ENCODE results near the gene MKS1.

The MKS1 gene

DNA sequence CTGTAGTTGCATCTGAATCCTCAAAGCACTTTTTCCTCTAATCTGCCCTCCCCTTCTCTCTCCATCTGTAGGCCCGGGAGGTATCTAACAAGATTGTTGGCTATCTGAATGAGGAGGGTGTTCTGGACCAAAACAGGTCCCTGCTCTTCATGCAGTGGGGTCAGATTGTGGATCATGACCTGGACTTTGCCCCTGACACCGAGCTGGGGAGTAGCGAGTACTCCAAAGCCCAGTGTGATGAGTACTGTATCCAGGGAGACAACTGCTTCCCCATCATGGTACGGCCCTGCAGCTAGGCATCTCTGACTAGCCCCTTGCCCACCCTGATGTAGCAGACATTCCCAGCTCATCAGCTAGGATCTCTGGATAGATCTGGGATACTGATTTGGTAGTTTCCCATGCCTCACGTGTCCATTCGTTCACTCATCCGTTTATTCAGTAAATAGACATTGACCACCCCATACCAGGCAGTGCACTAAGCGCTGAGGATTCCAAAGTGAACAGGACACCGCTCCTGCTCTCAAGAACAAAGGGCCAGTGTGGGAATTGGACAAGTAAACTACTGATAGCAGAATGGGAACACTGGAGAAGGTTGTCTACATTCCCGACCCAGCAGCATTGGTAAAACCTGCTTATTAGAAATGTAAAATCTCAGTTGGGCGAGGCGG, 31.4 kb upstream of the MKS1 start:
- CTCF ChIA-PET = interaction anchor here (0.6 to 6.4 kb wide), 27 partner anchors 8 to 197 kb away, joined by 3 to 72 read pairs (median 4); partner anchors contain the start of genes LPO, MKS1, MPO and RNF43
- no peak for TF ChIP-seq CTCF (IDR thresholded peaks at IDR 0.05; ENCODE audit: insufficient read depth, low read length, missing control alignments)
- POLR2A ChIA-PET = no interaction called here
- no peak overlapping the region for H3K4me3 ChIP-seq (ENCODE audit: low read depth, low read length)
- no peak for DNase-seq (ENCODE audit: low read depth, low spot score)

DNA sequence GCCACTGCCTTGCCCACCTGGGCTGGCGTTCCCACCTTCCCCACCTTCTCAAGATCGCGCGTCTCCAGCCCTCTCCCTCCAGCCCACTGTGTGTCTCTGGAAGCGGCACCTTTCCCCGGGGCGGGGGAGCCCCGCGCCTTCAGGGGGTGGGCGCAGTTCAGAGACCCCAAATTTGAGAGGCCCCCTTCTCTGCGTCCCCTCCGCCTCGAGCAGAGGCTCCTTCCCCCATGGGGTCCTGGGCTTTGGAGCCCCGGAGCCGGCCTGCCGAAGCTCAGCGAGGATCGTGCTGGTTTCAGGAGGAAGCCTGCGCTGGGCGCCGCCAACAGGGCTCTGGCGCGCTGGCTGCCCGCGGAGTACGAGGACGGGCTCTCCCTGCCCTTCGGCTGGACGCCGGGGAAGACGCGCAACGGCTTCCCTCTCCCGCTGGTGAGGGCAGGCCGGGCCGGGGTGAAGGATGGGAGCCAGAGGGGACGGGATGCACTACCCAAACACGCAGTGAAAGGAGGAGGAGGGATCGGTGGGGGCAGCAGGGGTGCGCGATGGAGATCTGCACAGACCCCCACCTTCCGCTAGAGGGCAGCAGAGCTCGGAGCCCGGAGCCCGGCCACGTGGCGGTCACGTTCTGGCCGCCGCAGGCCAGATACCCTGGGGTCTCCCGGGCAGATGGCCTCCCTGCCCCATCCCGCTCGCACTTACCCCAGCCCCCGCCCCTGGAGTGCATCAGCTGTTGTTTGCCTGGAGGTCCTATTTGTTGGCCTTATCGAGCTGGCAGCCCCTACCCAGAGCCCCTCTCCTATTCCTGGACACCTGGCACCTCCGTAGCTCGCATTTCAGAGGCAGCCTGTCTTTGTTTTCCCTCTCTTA, 30.4 kb upstream of the MKS1 start:
- DNase-seq (ENCODE audit: low read depth, low spot score) = no peak
- POLR2A ChIA-PET = no interaction called here
- TF ChIP-seq CTCF (IDR thresholded peaks at IDR 0.05; ENCODE audit: insufficient read depth, low read length, missing control alignments) = peak; percentile 95
- CTCF ChIA-PET = interaction anchor here (0.6 to 6.4 kb wide), 32 partner anchors 8 to 209 kb away, joined by 3 to 72 read pairs (median 4); partner anchors contain the start of genes LPO, MKS1, MPO and RNF43
- H3K4me3 ChIP-seq (ENCODE audit: low read depth, low read length) = peak overlapping the region; percentile 62

DNA sequence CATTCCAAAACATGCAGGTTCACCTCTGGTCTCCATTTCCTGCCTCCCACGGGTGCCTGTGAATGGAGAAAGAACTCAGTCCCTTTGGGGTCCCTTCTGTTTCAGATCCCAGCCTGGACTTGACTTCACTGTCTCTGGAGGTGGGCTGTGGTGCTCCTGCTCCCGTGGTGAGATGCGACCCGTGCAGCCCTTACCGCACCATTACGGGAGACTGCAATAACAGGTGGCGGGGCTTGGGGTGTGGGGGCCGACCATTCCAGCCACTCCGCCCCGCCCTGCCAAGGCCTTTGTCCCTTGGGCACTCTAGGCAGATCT, 29.9 kb upstream of the MKS1 start:
- H3K4me3 ChIP-seq (ENCODE audit: low read depth, low read length) = peak overlapping the region; percentile 62
- POLR2A ChIA-PET = no interaction called here
- CTCF ChIA-PET = interaction anchor here (0.6 to 6.4 kb wide), 20 partner anchors 9 to 210 kb away, joined by 3 to 72 read pairs (median 6); partner anchors contain the start of genes LPO, MKS1, MPO and SUPT4H1
- TF ChIP-seq CTCF (IDR thresholded peaks at IDR 0.05; ENCODE audit: insufficient read depth, low read length, missing control alignments) = no peak
- no peak for DNase-seq (ENCODE audit: low read depth, low spot score)

DNA sequence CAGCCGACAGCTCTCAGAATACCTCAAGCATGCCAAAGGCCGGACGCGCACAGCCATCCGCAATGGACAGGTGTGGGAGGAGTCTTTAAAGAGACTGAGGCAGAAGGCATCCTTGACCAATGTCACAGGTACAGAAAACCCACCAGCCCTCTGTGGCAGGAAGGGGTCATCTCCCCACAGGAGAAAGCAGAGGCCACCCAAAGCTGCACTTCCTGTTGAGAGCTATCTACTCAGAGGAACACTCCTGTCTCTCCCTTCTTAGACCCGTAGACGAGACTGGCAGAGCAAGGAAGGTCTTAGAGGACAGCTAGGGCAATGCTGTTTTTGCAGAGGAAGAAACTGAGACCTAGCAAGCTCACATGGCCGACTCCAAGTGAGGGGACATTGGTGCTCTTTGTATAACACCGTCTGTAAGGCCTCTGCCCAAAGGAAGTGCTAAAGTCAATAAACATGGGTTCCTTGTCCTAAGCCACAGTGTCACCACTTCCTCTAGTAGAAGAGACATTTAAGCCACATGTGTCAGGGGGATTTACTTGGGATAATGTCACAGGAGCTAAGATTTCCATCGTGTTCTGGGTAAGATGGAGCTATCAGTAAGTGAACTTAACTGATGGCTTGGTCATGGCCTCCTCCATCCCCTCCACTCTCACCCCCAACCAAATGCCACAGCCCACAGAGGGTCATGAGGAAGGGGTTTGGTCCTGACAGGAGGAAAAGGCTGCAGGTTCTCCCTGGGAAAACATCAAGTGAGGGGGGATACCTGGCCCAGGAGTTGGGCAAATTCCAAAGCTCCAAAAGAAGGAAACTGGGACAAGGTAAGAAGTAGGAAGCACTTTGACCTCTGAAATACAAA, 28.7 kb upstream of the MKS1 start:
- no peak overlapping the region for H3K4me3 ChIP-seq (ENCODE audit: low read depth, low read length)
- DNase-seq (ENCODE audit: low read depth, low spot score) = no peak
- CTCF ChIA-PET = interaction anchor here (1.0 to 6.4 kb wide), 5 partner anchors 11 to 105 kb away, joined by 3 to 72 read pairs (median 3); partner anchors contain the start of genes LPO and SUPT4H1
- TF ChIP-seq CTCF (IDR thresholded peaks at IDR 0.05; ENCODE audit: insufficient read depth, low read length, missing control alignments) = no peak
- POLR2A ChIA-PET = no interaction called here

GRCh38 chr17:58246781-58247180, 27.7 kb upstream of the MKS1 start:
- DNase-seq (ENCODE audit: low read depth, low spot score) = no peak
- TF ChIP-seq CTCF (IDR thresholded peaks at IDR 0.05; ENCODE audit: insufficient read depth, low read length, missing control alignments) = no peak
- ChIA-PET CTCF (interaction anchor here (6.4 kb wide), 1 partner anchor 10 kb away, joined by 72 read pairs; the partner anchor contains the start of gene LPO), POLR2A (no interaction called here)
- no peak overlapping the region for H3K4me3 ChIP-seq (ENCODE audit: low read depth, low read length)

All from AG04449 (cell line).